ENCODE measurements around the gene HSF2BP.

DNA sequence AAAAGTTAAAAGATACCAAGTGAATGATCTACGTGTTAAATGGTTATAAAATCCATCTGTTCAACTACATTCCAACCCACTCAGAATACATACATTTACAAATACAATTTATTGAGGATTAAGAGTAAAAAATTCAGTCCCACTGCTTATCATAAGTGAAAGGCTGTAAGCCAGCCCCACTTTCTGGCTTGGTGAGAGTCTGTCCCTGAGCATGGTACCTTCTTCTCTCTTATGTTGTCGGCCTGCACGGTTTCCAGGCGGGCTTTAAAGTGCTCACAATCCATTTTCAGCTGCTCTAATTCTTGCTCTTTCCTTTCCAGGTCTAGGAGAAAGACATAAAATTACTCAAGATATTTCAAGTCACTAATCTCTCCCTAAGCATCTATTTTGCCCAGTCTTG is 15.2 kb downstream of the HSF2BP start:
- TF ChIP-seq, protein P1, sequence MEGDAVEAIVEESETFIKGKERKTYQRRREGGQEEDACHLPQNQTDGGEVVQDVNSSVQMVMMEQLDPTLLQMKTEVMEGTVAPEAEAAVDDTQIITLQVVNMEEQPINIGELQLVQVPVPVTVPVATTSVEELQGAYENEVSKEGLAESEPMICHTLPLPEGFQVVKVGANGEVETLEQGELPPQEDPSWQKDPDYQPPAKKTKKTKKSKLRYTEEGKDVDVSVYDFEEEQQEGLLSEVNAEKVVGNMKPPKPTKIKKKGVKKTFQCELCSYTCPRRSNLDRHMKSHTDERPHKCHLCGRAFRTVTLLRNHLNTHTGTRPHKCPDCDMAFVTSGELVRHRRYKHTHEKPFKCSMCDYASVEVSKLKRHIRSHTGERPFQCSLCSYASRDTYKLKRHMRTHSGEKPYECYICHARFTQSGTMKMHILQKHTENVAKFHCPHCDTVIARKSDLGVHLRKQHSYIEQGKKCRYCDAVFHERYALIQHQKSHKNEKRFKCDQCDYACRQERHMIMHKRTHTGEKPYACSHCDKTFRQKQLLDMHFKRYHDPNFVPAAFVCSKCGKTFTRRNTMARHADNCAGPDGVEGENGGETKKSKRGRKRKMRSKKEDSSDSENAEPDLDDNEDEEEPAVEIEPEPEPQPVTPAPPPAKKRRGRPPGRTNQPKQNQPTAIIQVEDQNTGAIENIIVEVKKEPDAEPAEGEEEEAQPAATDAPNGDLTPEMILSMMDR (IDR thresholded peaks at IDR 0.05): no peak
- no peak for TF ChIP-seq EZH2 (IDR thresholded peaks at IDR 0.05; ENCODE audit: borderline replicate concordance, insufficient read depth, low read depth, low read length, poor library complexity, severe bottlenecking)
